HG02981 (cell line): ENCODE results near the gene SKAP2.

ENCODE experiments used
- ATAC-seq: cut with Tn5 transposase; IDR thresholded peaks from one replicate; pipeline ENCODE4 v1.9.1; 2021; ENCODE audit warnings: mild to moderate bottlenecking, moderate library complexity; ENCODE audit not compliant: unreplicated experiment

SKAP2 gene

GRCh38 chr7:26779978-26780595, 84.3 kb downstream of the SKAP2 start:
- no peak for ATAC-seq

- ATAC-seq: no peak
Observed at GRCh38 chr7:26777385-26777784, 87.0 kb downstream of the SKAP2 start.

GRCh38 chr7:26760501-26760900, 103.9 kb downstream of the SKAP2 start:
- no peak for ATAC-seq

GRCh38 chr7:26759108-26759507, 105.3 kb downstream of the SKAP2 start:
- ATAC-seq: no peak

GRCh38 chr7:26743205-26743604, 121.2 kb downstream of the SKAP2 start:
- no peak for ATAC-seq

- ATAC-seq: no peak
Observed at GRCh38 chr7:26735976-26736600, 128.3 kb downstream of the SKAP2 start.

GRCh38 chr7:26729150-26729775, 135.1 kb downstream of the SKAP2 start:
- no peak for ATAC-seq

GRCh38 chr7:26726051-26726450, 138.3 kb downstream of the SKAP2 start:
- ATAC-seq: no peak

- no peak for ATAC-seq
Observed at GRCh38 chr7:26724795-26725194, 139.6 kb downstream of the SKAP2 start.

- no peak for ATAC-seq
Observed at GRCh38 chr7:26723129-26723528, 141.3 kb downstream of the SKAP2 start.

- no peak for ATAC-seq
Observed at GRCh38 chr7:26721450-26721849, 142.9 kb downstream of the SKAP2 start.

GRCh38 chr7:26718063-26718462, 146.3 kb downstream of the SKAP2 start:
- ATAC-seq: no peak

GRCh38 chr7:26714438-26714837, 150.0 kb downstream of the SKAP2 start:
- no peak for ATAC-seq

GRCh38 chr7:26714006-26714405, 150.4 kb downstream of the SKAP2 start:
- ATAC-seq: no peak

- no peak for ATAC-seq
Observed at GRCh38 chr7:26709210-26709990, 155.0 kb downstream of the SKAP2 start.

GRCh38 chr7:26705567-26705966, 158.8 kb downstream of the SKAP2 start:
- ATAC-seq: no peak

GRCh38 chr7:26704786-26705185, 159.6 kb downstream of the SKAP2 start:
- ATAC-seq: no peak

- ATAC-seq: no peak
Observed at GRCh38 chr7:26704036-26704435, 160.4 kb downstream of the SKAP2 start.

- no peak for ATAC-seq
Observed at GRCh38 chr7:26700893-26701292, 163.5 kb downstream of the SKAP2 start.

GRCh38 chr7:26700386-26700785, 164.0 kb downstream of the SKAP2 start:
- no peak for ATAC-seq

- no peak for ATAC-seq
Observed at GRCh38 chr7:26699766-26700165, 164.6 kb downstream of the SKAP2 start.

- no peak for ATAC-seq
Observed at GRCh38 chr7:26698806-26699205, 165.6 kb downstream of the SKAP2 start.
